ENCODE measurements around the gene SOX6.

The SOX6 gene

DNA sequence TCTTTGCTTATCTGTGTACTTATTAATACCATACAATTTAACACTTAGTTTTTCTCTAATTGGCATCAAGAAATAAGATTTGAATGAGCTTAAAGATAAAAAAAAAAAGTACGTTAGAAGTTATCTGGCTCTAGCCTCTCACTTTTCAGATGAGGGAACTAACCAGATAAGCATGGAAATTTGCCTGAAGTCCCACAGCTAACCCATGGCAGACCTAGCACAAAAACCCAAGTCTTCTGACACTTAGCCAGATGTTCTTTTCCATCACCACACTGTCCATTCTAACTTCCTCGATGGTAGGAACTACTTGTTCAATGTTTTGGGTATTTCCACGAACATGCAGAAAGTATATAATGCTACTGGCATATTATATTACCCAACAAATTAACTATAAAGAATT, 7.4 kb upstream of the SOX6 start:
- DNase-seq, result no peak

DNA sequence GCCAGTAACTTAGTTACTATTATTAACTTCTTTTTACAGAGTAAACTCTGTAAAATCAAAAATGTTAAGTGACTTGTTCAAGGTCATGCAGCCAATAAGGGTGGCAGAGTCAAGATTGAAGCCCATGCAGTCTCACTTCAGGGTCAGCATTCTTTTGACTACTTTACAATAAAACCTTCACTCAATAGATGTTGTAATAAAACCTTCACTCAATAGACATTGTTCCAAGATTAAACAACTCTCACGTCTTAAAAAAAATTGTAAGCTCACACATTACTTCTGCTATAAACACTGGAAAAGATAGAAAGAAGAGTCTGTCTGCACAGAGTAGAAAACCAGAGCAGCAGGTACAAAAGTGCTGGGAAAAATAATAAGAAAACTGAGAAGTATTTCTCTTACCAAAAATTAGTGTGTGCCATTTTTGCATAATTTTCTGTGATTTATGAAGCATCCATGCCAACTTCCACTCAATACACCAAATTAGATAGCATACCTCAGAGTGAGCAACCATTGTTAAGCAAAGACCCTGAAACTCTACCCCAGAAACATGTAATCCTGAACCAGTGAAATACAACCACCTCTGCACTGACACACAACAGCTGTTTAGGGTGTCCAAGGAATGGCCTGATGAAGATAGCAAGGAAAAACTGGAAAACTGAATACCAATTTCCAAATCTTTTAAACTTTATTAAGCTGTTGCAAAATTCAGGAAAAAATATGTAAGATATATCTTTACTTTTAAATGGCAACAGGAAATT, 4.9 kb upstream of the SOX6 start:
- DNase-seq, result no peak

DNA sequence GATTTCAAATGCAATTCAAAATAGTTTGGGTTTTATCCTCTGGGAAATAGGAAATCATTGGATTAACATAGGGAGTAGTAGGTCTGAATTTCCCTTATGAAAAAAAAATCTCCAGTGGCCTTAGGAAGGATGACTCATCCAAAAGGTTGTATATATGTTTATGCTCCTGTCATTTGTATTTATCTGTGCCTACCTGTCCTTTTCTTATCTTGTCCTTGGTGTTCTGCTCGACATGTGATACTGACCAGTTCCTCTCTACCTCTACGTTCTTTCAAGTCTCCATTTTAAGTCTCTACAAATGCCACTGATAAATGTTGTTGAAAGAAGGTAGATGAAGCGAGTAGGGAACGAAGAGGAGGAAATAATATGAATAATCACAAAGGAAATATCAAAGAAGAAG, 3.0 kb upstream of the SOX6 start:
- DNase-seq, result no peak

DNA sequence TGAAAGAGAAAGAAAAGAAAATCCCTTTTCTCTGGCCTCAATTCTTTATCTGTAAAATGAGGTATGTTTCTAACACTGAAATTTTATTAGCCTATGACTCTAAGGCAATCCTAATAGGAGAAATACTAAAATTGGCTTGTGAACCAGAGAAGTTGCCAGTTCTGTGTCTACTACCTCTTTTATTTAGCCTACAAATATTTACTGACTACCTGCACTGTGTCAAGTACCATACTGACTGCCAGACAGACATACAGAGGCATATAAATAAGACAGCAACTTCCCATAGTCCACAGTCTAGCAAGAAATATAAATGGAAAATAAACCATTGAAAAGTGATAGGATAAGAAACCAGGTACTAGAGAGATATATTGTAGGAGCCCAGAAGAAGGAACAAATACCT, 2.4 kb upstream of the SOX6 start:
- DNase-seq, result no peak

DNA sequence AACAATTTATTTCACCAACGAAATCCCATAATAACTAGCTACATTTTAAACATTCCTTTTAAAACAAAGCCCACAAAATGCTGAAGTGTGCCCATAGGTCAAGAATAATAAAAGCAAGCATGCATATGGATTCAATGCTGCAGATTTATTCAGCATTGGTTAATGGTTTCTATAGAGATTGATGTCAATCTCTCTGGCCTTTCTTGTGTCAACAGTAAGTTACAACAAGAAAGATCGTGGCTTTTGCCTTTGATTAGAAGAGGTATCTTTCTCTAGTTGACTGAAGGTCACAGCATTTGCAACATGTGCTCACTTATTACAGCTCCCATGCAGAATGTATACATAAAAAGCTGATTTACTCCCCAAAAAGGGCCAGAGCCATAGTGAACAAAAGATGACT, 1.4 kb upstream of the SOX6 start:
- no peak for DNase-seq

DNA sequence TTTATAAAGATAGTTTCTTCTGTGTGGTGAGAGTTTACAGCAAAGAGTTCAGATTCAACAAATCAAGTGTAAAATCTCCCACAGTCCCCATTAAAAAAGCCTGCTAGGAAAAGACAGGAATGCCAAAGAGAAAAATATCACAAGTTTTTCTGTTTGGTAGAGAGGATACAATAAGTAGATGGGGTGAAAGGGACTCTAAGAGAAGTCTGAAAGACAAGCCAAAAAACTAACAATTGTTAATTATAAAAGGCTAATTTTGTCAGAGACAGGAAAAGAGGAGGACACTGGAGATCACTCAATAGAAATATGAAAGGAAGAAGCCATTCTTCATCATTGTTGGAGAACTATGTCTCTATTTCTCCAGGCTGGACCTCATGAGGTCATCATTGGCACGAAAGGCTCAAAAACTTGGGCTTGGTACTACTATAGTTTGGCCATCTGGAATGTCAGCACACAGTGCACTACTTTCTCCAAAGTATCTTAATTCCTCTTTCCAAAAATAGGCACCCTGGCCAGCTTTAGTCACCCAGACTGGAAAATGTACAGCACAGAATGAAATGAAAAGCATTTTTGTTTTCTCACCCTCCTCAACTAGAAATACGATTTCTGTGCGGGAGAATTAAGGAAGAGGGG, 531 bp upstream of the SOX6 start:
- no peak for DNase-seq

DNA sequence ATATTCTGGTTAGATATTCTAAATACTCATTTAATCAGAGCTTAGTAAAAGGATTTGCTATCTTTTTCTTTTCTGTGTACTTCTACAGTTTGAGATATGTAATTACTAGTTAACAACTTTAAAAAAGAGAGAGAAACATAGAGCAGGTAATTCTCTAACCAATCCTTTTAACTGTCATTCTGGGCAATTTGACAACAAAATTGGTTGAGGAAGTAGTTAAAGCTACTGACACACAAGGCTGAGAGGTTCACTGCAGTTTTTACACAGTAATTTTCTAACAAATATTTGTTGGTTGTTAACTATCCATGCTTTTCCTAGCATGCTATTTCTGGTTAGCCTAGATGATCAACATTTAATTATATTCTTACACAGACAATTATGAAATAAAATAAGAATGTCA, 3.6 kb downstream of the SOX6 start:
- DNase-seq, result no peak

DNA sequence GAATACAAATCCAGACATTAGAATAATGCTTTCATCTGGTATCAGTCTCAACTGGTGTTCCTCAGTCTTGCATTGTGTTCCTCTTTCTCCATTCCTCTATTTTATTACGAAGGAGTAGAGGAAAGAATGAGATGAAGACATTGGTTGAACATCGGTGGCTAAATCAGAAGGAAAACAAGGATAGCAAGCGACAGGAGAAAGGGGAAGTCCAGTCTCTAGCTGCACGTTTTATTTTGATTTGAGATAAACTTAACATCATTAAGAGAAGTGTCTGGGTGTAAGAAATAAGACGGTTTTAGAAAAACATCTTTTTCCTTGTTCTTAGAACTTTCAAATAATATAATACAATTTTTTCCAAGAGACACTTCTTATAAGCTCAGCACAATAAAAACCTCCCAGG, 6.2 kb downstream of the SOX6 start:
- DNase-seq, result no peak

DNA sequence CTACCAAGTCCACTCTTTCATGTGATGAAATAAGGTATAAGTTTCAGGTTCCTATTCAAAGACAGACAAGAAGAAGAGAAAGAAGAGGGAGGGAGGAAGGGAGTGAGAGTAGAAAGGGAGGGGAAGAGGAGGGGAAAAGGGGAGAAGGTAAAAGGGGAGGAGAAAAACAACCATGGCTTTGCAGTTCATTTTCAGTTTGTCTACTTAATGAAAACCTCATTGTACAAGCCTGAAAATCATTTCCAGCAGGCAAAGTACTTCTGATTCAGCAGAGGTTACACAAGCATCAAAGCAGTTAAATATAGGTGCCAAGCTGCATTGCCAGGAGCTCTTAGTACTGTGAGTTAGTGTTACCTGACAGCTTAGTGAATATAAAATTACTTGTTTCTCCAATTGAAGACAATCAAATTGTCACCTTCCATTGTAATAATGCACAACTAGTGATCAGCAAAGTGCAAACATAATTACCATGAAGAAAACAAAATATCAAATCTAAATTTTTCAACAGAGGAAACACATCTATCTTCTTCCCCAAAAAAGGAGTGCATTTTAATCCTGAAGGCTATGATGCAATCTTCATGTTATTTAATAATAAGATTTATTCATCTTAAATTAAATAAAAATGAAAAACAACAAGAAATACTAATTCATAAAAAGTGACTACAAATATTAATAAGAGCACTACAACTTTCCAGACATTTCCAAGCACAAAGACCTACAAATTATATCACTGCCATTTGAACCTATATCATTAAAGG, 8.2 kb downstream of the SOX6 start:
- DNase-seq, result no peak

DNA sequence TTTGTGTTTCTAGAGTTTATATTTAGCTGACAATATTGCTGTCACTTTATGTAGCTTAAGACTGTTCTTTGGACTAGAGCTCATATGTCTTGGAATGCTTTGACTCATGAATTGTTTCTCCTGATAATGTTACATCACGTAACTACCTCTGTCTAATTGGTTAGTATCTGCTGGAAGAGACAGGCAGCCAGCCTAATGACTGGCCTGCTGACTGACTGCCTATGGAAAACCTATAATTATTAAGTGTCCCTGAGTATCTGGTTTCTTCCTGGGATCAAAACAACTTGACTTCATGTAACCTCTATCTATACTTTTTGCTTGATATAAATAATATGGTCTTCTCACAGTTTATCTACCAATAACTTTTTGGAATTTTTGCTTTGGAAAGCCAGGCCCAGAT, 9.4 kb downstream of the SOX6 start:
- DNase-seq, result no peak

DNA sequence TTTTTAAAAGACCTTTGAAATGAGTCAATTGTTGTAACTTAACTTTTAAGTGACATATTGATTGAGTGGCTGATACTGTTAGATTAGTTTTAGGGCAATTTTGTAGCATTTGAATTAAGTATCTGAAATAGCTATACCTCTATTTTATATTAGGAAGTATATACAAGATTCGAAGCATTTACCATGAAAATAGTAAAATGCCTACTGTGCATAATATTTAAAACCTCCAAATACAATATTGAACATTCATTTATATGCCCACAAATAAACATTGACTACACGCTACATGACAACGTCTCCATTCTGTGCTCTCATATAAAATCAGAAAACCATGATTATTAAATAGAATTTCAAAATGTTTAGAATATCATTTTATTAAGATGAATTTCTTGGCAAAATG, 14.5 kb downstream of the SOX6 start:
- DNase-seq, result no peak

DNA sequence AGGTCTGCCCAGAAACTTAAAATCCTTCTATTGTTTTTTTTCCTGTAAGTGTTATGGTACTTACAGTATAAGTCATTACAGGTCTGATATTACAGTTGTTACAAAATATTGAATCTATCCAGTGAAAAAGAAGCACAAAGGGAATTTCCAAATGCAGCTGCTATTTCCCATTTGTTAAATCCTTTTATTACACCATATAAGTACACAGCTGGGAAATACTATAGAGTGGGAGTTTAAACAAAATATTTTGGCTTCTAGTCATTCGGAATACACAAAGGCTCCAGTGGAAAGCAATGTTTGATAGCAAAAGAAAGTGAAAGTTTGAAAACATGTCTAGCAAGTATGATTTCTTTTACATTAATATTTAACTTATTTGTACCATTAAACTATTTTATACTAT, 18.0 kb downstream of the SOX6 start:
- DNase-seq, result no peak

DNA sequence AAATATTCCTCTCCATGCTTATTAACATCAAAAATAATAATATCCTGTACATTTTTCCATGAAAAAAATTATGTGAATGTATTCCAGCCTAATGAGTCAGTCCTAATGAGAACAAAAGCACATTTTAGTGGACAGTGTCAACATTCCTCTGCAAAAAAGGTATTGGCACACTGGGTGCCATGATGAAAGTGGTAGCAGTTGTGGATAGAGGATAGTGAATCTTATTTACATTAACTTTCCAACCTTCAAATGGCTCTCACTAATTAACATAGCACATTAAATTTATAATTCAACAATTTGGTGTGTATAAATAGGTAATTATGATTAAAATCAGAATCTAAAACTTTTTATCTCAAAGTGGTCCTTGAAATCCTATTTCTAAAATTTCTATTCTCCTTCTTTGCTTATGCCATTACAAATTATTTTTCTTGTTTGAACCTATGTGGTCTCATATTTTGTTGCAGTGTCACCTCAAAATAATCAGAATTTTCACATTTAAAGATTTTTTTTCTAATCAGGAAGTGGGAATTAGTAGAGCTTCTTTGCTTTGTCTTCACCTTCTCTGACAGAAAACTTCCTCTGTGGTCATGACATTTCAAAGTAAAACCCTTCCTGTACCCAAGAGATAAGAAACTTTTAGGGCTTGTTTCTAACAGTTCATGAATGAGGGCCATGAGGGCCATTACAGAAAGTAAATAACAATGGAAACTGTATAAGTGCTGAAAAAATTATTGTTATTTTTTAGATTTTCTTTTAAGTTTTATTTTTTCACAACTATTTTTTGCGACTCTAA, 18.7 kb downstream of the SOX6 start:
- DNase-seq, result no peak

DNA sequence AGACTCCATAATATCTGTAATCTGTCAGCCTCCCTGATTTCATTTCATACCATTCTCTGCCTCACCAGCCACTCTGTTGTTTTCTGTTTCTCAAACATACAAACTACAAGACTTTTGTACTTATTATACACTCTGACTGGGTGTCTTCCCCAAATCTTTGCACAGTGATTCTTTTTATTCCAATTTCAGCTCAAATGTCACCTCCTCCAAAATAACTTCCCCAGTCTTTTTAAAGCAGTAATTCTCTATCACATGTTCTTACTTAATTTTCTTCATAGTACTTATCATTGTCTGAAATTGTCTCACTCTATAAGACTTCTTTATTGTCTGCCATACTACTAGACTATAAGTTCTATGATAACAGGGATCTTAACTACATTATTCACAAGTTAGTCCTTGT, 19.6 kb downstream of the SOX6 start:
- DNase-seq, result no peak

DNA sequence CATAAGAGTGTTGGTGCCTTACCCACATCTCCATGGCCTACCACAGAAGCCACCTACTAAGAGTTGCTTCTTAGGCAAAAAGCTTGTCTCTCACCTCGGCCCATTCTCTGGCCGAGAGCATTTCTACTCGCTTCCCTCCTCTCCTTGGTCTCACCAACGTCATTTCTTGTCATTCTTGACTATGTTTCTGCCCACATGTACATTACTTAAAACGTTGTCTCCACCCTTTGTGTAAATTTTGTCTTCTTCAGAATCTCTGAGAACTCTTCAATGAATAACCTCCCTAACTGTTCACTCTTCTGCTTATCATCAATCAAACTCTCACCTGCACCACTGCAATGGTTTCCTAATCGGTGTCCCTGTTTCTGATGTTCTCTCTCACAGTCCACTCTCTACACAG, 20.1 kb downstream of the SOX6 start:
- DNase-seq, result no peak

DNA sequence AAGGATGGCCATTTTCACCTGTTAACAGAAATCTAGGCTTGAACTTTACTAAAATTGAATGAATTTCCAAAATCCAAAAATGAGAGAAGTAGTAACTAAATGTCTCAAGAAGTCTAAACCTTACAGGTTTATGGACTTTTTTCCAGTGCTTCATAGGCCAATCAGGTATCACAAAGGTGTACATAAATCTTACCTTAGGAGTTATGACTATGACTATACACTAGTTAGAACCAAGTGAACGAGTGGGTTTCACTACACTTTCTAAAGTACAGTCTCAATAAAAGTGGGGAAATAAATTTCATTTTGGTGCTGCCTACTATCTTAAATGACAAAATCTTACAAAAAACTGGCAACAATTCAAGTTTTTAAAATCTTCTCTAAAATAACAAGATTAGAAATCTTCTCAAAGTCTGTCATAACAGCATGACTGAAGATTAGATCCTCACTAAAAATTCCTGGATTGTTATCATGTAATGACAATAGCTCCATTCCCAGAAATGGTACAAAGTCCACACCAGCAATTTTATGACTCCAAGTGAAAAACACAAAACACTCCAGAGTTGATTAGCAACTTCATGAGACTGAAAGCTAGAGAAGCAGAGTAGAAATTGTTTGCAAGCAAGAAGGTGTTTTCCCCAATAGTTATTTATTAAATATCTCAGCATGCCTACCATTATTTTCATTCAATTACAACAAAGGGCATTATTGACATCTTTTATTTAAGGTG, 20.9 kb downstream of the SOX6 start:
- DNase-seq, result no peak

DNA sequence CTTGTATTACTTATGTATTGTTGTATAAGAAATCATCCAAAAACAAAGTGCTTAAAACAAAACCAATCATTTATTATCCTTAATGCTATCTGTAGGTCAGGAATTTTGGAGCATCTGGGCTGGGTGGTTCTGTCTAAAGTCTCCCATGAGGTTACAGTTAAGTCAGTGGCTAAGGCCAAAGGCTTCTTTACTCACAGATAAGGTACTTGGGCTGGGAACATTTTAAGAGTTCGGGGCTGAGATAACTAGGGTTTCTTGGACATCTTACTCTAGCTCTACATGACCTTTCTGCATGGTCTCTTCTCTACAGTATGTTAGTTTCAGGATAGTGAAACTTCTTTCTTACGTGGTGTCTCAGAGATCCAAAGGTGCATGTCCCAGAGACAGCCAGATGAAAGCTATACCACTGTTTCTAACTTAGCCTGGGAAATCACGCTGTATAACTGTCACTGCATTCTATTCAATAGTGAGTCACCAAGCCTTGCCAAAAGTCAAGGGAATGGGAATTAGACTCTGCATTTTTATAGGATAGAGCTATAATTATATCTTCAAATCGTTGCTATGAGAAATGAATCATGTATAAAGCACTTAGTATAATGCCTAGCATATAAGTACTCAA, 29.6 kb downstream of the SOX6 start:
- DNase-seq, result no peak

DNA sequence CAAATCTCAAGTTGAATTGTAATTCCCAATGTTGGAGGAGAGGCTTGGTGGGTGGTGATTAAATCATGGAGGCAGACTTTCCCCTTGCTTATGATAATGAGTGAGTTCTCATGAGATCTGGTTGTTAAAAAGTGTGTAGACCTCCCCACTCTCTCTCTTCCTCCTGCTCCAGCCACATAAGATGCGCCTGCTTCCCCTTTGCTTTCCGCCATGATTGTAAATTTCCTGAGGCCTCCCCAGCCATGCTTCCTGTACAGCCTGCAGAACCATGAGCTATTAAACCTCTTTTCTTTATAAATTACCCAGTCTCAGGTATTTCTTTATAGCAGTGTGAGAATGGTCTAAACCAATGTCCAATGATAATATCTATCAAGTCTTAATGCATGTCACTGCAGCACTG, 34.2 kb downstream of the SOX6 start:
- no peak for DNase-seq

DNA sequence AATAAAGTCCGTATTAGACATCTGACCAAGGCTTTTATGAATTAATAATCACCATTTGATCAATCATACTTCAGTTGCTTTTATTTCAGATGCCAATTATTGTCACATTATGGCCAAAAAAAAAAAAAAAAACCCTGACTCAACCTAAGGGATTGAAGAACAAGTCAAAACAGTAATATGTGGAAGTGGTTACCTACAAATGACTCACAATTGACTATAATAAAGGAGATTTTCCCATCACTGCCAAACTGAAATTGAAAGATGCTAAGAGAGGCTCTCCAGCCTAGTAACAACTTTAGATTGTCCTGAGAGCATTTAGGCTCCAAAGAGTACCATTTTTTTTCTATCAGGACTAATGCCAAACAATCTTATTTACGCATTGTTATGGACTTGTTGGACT, 35.2 kb downstream of the SOX6 start:
- no peak for DNase-seq

DNA sequence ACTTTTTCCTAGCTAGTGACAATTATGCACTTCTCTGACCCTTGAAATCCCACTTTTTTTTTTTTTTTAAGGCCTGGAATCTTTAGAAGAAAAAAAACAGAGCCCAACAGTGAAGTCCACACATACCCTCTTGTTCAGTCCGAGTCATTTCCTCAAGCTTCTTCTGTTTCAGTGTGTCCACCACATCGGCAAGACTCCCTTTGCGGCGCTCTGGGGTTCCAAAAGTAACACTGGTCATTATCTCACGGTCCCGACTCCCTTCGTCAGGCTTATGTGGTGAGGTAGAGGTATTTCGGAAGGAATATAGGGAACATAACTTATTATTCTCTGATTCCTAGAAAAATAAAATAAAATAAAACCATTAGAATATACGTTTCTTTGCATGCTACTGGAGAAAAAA, 38.0 kb downstream of the SOX6 start:
- DNase-seq, result no peak

DNA sequence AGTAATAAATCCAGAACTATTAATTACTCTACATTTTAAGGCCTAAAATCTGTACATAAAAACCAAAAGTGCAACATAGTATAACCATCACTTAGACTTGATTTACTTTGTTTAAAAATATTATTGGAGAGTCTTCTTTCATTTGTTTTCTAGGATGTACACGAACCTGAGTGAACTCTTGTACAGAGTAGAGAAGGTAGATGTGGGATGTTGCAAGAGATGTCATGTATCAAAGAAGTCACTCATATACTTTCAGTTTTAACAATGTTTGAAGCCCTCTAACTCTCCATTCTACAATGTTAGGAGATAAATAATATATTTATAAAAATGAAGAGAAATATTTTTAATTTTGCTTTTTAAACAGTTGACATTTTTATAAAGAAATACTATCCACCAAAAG, 38.6 kb downstream of the SOX6 start:
- DNase-seq, result no peak

DNA sequence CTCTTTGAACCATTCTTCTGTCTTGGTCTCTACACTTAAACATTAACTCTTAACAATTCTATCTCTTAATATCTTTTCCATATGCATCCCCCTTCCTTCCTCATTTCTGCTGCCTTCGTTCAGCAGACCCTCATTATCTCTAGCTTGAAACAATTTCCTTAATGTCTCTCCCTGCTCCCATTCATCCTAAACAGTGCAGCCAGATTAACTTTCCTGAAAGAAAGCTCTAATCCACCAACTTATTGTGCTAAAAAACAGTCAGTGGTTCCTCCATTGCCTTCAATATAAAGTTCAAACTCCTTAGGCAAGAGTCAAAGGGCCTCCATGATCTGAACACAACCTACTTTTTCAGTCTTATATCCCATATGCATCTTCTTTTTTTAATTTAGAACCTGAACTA, 42.5 kb downstream of the SOX6 start:
- no peak for DNase-seq
